Stimulated activated CD8-positive, alpha-beta memory T cell treated with anti-CD3 and anti-CD28 coated beads, Interleukin-7, amount 100 ng/mL, for 24 hours (primary cell): ENCODE measurements around the gene TRPV4.

ENCODE experiments used
- DNase-seq: peaks from one replicate; pipeline ENCODE4 v3.0.0-alpha.2; 2020; ENCODE audit warnings: low read depth

TRPV4 gene

GRCh38 chr12:109760930-109761921, 72.0 kb downstream of the TRPV4 start:
- no peak for DNase-seq

- no peak for DNase-seq
Measured at GRCh38 chr12:109760031-109760929, 72.9 kb downstream of the TRPV4 start.

- no peak for DNase-seq
Measured at GRCh38 chr12:109759595-109759994, 73.6 kb downstream of the TRPV4 start.

GRCh38 chr12:109758426-109759420, 74.5 kb downstream of the TRPV4 start:
- DNase-seq = no peak

GRCh38 chr12:109757671-109758265, 75.4 kb downstream of the TRPV4 start:
- DNase-seq = no peak

- DNase-seq = no peak
Measured at GRCh38 chr12:109756457-109756856, 76.7 kb downstream of the TRPV4 start.

- DNase-seq = no peak
Measured at GRCh38 chr12:109753959-109754358, 79.2 kb downstream of the TRPV4 start.

- no peak for DNase-seq
Measured at GRCh38 chr12:109753054-109753401, 80.2 kb downstream of the TRPV4 start.

GRCh38 chr12:109752117-109753053, 80.8 kb downstream of the TRPV4 start:
- DNase-seq = no peak

GRCh38 chr12:109744986-109745942, 87.9 kb downstream of the TRPV4 start:
- DNase-seq = no peak

GRCh38 chr12:109744026-109744425, 89.2 kb downstream of the TRPV4 start:
- DNase-seq = no peak

GRCh38 chr12:109743076-109743910, 89.9 kb downstream of the TRPV4 start:
- no peak for DNase-seq

GRCh38 chr12:109741970-109742703, 91.1 kb downstream of the TRPV4 start:
- no peak for DNase-seq

GRCh38 chr12:109741286-109741969, 91.8 kb downstream of the TRPV4 start:
- DNase-seq = no peak

- DNase-seq = no peak
Measured at GRCh38 chr12:109740694-109741245, 92.4 kb downstream of the TRPV4 start.
